ENCODE measurements around the gene GDI2. TPM values are rescaled to one million over a fixed set of nuclear protein-coding genes. Genes with fewer than 3 reads are reported as not detected.
"Not testable (repeated sequence)": the region's sequence is repeated elsewhere in the genome, so short reads cannot be mapped to it uniquely, and the experiment has no call there.

Gene GDI2
- total RNA-seq, 6 experiments from 2014 or later: 116 to 228 (median 128) TPM

GRCh38 chr10:5788969-5789368, 24.3 kb downstream of the GDI2 start:
- no peak for ATAC-seq
- DNase-seq: no peak
- Histone ChIP-seq H3K4me3 (no peak overlapping the region), H3K9me3 (no peaks in the 10 kb centered on the region), H3K36me3 (peaks cover 0 to 91% (median 44%) of the 10 kb centered on the region in 4 donors), H3K27me3 (no peaks in the 10 kb centered on the region), H3K4me1 (peaks cover 0 to 6% (median 0%) of the 10 kb centered on the region in 4 donors), H3K27ac (no peak overlapping the region)
- intact Hi-C loops (cut with DNase I): no loop called here
- WGBS (ENCODE audit: insufficient coverage, low coverage, low lambda C conversion rate, missing lambda C conversion rate): 72% methylated on average over 5 of the region's 5 CpGs
- no peak for TF ChIP-seq POLR2A (IDR thresholded peaks at IDR 0.05)
- TF ChIP-seq CTCF (IDR thresholded peaks at IDR 0.05): no peak

- Histone ChIP-seq H3K4me1 (no peaks in the 10 kb centered on the region), H3K9me3 (no peaks in the 10 kb centered on the region), H3K27me3 (no peaks in the 10 kb centered on the region), H3K4me3 (no peak overlapping the region), H3K27ac (no peak overlapping the region), H3K36me3 (peaks cover 0 to 57% (median 29%) of the 10 kb centered on the region in 4 donors)
- DNase-seq (no peak), ATAC-seq (no peak)
- intact Hi-C loops (cut with DNase I): no loop called here
- TF ChIP-seq POLR2A (IDR thresholded peaks at IDR 0.05) (no peak), CTCF (IDR thresholded peaks at IDR 0.05) (no peak)
- 100% methylated on average over 1 of the region's 1 CpG for WGBS (ENCODE audit: insufficient coverage, low coverage, low lambda C conversion rate, missing lambda C conversion rate)
Observed at GRCh38 chr10:5783300-5783699, 29.9 kb downstream of the GDI2 start.

DNA sequence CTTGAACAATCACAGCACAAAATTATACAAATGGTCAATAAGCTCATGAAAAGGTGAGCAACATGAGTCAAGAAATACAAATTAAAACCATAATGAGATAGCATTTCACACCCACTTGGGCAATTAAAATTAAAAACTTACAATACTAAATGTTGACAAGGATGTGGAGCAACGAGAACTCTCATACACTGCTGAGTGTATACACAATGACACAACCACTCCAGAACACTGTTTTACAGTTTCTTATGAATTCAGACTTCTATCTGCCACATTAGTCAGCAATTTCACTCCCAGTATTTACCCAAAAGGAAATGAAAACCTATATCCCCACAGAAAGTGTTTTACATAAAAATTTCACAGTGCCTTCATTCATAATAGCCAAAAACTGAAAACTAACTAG, 31.1 kb downstream of the GDI2 start:
- no peak for ATAC-seq
- H3K36me3 ChIP-seq: peaks cover 0 to 54% (median 29%) of the 10 kb centered on the region in 4 donors

GRCh38 chr10:5779730-5780129, 33.5 kb downstream of the GDI2 start:
- Histone ChIP-seq H3K4me1 (no peaks in the 10 kb centered on the region), H3K27ac (no peak overlapping the region), H3K4me3 (no peak overlapping the region), H3K36me3 (peaks cover 0 to 49% (median 26%) of the 10 kb centered on the region in 4 donors), H3K9me3 (no peaks in the 10 kb centered on the region), H3K27me3 (no peaks in the 10 kb centered on the region)
- TF ChIP-seq CTCF (IDR thresholded peaks at IDR 0.05): no peak
- no peak for TF ChIP-seq POLR2A (IDR thresholded peaks at IDR 0.05)
- intact Hi-C loops (cut with DNase I): no loop called here
- DNase-seq: no peak
- ATAC-seq: peak in 1 of 4 donors; percentile 16
- WGBS (ENCODE audit: insufficient coverage, low coverage, low lambda C conversion rate, missing lambda C conversion rate): 89% methylated on average over 3 of the region's 3 CpGs

More for the DNA sequence above, 31.1 kb downstream of the GDI2 start:
- 73% methylated on average over 1 of the region's 1 CpG for WGBS (ENCODE audit: insufficient coverage, low coverage, low lambda C conversion rate, missing lambda C conversion rate)
- Histone ChIP-seq H3K27me3 (no peaks in the 10 kb centered on the region), H3K4me3 (no peak overlapping the region), H3K9me3 (no peaks in the 10 kb centered on the region), H3K4me1 (no peaks in the 10 kb centered on the region), H3K27ac (no peak overlapping the region)
- intact Hi-C loops (cut with DNase I): no loop called here
- TF ChIP-seq POLR2A (IDR thresholded peaks at IDR 0.05) (no peak), CTCF (IDR thresholded peaks at IDR 0.05) (no peak)
- DNase-seq: no peak

- H3K4me3 ChIP-seq; ATAC-seq; DNase-seq; H3K27me3 ChIP-seq; H3K4me1 ChIP-seq; H3K9me3 ChIP-seq; intact Hi-C loops (cut with DNase I); H3K27ac ChIP-seq: not testable (repeated sequence)
- 89% methylated on average over 3 of the region's 3 CpGs for WGBS (ENCODE audit: insufficient coverage, low coverage, low lambda C conversion rate, missing lambda C conversion rate)
- H3K36me3 ChIP-seq: peaks cover 0 to 35% (median 17%) of the 10 kb centered on the region in 4 donors
Observed at GRCh38 chr10:5777758-5778157, 35.5 kb downstream of the GDI2 start.

Data from right lobe of liver (tissue), 6 donors.